Globus pallidus (tissue), 1 donor: ENCODE data around the gene ITSN1.
A peak's percentile ranks its signal among the peaks of the same experiment; 100 is the strongest.

Experiments
- DNase-seq: peaks from one replicate; pipeline ENCODE4 v3.0.0-alpha.2; 2015; ENCODE audit warnings: low spot score

Gene ITSN1

DNA sequence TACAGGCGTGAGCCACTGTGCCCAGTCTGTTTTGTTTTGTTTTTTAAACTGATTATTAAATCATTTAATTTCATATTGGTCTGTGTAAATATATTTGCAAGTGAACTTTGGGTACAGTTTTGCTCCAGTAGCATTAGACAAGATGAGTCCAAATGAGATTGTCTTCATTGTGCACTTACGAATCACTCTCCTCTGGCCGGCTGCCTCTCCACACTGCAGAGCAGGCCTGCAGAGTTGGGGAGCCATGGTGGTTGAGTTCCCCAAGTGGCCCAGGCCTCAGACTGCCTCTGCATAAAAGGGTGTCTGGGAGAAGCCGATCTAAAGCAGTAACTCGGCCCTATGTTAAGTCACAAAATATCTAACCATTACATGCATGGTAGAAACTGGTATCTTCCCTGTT lies 198.5 kb downstream of the ITSN1 start:
- DNase-seq: no peak

GRCh38 chr21:33841561-33841960 lies 199.3 kb downstream of the ITSN1 start:
- no peak for DNase-seq

DNA sequence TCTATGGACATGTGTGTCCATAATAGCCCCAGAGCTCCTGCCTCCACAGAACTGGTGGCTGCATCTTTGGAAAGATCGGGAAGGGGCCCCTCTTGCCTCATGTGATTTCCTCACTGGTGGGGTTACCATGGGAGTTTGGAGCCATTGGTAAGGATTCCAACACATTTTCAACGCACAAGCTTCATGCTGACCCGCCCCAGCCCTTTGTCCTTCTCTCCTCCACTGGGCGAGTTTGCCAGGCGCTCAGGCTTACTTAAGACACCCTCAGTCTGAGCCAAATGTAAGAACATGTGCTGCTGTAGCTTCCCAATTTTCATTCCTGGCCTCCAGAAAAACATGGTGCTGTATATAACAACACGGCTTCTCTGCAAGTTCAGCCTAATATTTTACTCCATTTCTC lies 200.9 kb downstream of the ITSN1 start:
- DNase-seq: peak; percentile 3

GRCh38 chr21:33844104-33844889 lies 202.0 kb downstream of the ITSN1 start:
- DNase-seq: no peak

GRCh38 chr21:33844890-33845205 lies 202.5 kb downstream of the ITSN1 start:
- no peak for DNase-seq

- DNase-seq: no peak
These were observed 203.8 kb downstream of the ITSN1 start for GRCh38 chr21:33846141-33846540.

DNA sequence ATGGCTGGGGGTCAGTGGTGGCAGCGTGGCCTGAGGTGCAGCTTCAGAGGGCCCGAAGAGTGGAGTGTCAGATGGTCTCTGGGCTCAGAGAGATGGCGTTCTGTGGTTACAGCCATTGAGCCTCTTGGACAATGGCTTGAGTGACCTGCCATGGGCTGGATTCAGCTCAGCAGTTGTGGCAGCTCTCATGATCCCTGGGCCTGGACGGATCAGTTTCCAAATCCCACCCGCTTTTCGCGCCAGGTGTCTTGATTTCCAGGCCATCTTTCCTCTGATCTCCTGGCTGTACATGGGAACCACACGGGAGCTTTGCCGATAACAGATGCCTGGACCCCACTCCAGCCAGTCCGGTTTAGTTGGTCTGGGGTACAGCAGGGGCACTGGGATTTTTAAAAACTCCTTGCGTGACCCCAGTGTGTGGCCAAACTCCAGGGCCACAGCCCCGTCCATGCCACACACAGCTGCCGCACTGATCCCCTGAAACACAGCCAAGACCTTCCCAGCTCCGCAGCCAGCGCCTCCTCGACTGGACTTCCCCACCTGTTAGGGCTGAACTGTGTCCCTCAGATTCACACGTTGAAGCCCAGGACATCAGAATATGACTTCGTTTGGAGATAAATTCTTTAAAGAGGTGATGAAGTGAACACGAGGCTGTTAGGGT lies 205.4 kb downstream of the ITSN1 start:
- no peak for DNase-seq

GRCh38 chr21:33848249-33848953 lies 206.1 kb downstream of the ITSN1 start:
- no peak for DNase-seq

- no peak for DNase-seq
These were observed 207.5 kb downstream of the ITSN1 start for GRCh38 chr21:33849834-33850233.

DNA sequence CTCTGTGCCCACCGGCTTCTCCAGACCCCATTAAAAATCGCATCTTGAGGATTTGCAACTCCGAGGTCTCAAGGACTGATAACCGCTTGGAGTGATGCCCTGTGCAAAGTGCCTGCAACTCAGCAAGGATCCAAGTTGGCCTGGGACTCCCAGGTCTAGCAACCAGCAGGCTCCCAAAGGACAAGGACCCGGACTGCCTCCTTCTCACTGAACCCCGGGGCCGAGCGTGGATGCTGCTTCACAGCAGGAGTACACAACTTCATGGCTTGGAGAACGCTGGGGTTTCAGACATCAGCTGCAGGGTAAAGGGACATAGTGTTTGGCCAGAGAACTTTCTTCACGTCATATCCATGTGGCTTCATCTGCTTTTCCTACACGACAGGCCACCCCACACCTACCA lies 208.1 kb downstream of the ITSN1 start:
- DNase-seq: no peak

GRCh38 chr21:33850985-33851384 lies 208.7 kb downstream of the ITSN1 start:
- no peak for DNase-seq

DNA sequence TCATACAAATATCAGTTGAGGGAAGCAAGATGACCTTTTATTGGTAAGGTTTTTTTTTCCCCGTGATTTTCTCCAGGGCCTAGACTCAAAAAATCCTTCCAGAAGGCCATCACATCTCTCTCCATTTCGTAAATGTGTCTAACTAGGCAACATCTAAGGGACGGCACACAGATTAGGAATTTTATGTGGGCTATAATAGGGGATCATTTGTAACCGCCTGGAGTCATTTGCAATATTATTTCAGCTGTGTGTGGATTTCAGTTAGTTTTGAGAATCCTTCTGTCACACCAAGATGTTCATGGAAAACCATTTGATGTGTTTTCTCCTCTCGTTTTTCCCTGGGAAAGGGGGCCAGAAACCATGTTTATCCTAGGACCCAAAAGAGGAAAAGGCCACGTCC lies 210.2 kb downstream of the ITSN1 start:
- DNase-seq: no peak

GRCh38 chr21:33854604-33855003 lies 212.3 kb downstream of the ITSN1 start:
- DNase-seq: no peak

GRCh38 chr21:33855190-33855589 lies 212.9 kb downstream of the ITSN1 start:
- DNase-seq: no peak

GRCh38 chr21:33856893-33857527 lies 214.7 kb downstream of the ITSN1 start:
- no peak for DNase-seq

- no peak for DNase-seq
These were observed 215.8 kb downstream of the ITSN1 start for GRCh38 chr21:33857846-33858666.

- peak; percentile 31 for DNase-seq
These were observed 216.5 kb downstream of the ITSN1 start for GRCh38 chr21:33858667-33859372.

GRCh38 chr21:33859373-33860102 lies 217.2 kb downstream of the ITSN1 start:
- DNase-seq: no peak

DNA sequence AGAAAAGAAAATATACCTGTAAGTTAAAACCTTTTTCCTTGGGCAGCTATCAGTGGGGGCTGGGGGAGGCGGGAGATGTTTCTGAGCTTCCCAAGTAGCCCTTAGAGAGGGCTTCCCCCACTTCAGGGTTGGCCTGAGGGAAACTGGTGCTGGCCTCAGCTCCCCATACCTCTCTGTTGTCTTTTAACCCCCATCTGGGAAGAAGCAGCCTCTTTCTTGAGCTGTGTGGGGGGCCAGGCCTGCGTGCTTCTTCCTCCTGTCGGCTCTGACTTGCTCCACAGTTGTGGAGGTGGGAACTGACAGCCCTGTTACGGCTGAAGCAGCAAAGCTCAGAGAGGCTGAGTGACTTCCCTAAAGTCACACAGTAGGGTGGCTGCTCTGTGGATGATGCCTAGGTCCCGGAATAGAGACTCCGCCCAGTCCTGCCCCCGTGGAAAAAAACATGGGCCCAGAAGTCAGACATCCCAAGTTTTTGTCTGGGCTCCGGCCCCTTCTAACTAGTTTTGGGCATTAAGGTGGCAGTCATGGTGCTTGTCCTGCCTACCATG lies 218.1 kb downstream of the ITSN1 start:
- DNase-seq: no peak

DNA sequence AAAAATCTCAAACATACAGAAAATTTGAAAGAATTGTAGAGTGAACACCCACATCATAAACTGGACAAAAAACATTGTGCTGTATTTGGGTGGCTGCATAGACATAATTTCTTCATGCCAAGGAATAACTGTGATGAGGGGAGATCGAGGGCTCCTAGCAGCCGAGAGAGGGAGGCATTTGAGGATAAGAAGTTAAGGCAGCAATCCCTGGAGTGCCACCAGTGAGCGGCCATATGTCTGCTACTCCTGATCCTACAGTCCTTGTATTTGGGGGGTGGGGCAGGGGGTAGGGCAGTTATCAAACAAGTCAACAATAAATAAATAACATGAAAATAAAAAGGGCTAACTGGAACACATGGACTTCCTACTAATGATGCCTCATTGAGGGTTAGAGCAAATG lies 218.8 kb downstream of the ITSN1 start:
- DNase-seq: no peak
